Transverse colon (tissue), 4 donors: ENCODE data around the gene NKPD1. TPM values are rescaled to one million over a fixed set of nuclear protein-coding genes. Genes with fewer than 3 reads are reported as not detected.

Source experiments
- DNase-seq: peaks from one replicate; pipeline ENCODE4 v3.0.0-alpha.2; 2019
- H3K27ac ChIP-seq, 4 donors: fragments of 200-600 bp; sonication (generic); 2 replicates each; pipeline ENCODE4 v1.5.1; 2016 to 2018; ENCODE audit warnings: inconsistent platforms in 4 of 4
- H3K27me3 ChIP-seq: fragments of 200-600 bp; sonication (generic); 2 replicates; pipeline ENCODE4 v1.5.1; 2017; ENCODE audit warnings: inconsistent platforms
- H3K36me3 ChIP-seq, 4 donors: fragments of 200-600 bp; sonication (generic); 2 replicates each; pipeline ENCODE4 v1.5.1; 2017 to 2019; ENCODE audit warnings: inconsistent platforms in 4 of 4
- H3K4me1 ChIP-seq, 4 donors: fragments of 200-600 bp; sonication (generic); 2 replicates each; pipeline ENCODE4 v1.5.1; 2017 to 2020; ENCODE audit warnings: inconsistent platforms in 4 of 4
- H3K4me3 ChIP-seq, 4 donors: fragments of 200-600 bp; sonication (generic); 1 replicate in 1 of 4; 2 replicates in 3 of 4; pipeline versions ENCODE4 v1.5.1 to v1.6.1; 2017 to 2019; ENCODE audit warnings: inconsistent platforms in 4 of 4
- H3K9me3 ChIP-seq, 2 donors: fragments of 200-600 bp; sonication (generic); 2 replicates each; pipeline ENCODE4 v1.5.1; 2017 to 2019; ENCODE audit warnings: inconsistent platforms in 2 of 2
- EP300 ChIP-seq: sonication (generic); formaldehyde crosslinking; IDR thresholded peaks from one replicate; pipeline ENCODE4 v1.6.1; 2017; ENCODE audit warnings: antibody characterized with exemption, low read depth
- POLR2A ChIP-seq: fragments of 450-650 bp; IDR thresholded peaks from one replicate; pipeline ENCODE4 v1.6.1; 2016; ENCODE audit warnings: antibody characterized with exemption, mild to moderate bottlenecking, moderate library complexity
- POLR2AphosphoS5 ChIP-seq, 3 donors: sonication (generic); formaldehyde crosslinking; IDR thresholded peaks; one replicate each; pipeline ENCODE4 v1.6.1; 2016; ENCODE audit warnings: antibody characterized with exemption in 3 of 3
- WGBS, 2 donors: methylation state at CpG; one replicate each; pipeline ENCODE4 v1.1.5; 2018; ENCODE audit warnings: low coverage in 1 of 2; 5-methylcytosine and 5-hydroxymethylcytosine counted together
- in situ Hi-C, 4 donors: fragments of 200-750 bp; cut with MboI; loops; one replicate each; pipeline versions ENCODE4 v1.15.0 to v1.15.1; 2017; ENCODE audit warnings: low sequenced_read_pairs in 3 of 4, low pct_ligation_motif_present in 1 of 4, low pct_unique_long_range_greater_than_20kb in 1 of 4
- intact Hi-C: fragments of 100-400 bp; cut with DNase I; formaldehyde crosslinking; loops from one replicate; pipeline ENCODE4 v1.15.1; 2023; ENCODE audit warnings: low total_unique reads
- total RNA-seq, 4 donors: library from RNA; depleted of rRNA; stranded (reverse); fragments of >200 nt; gene quantifications; one replicate each; pipeline ENCODE4 v1.1.0, GENCODE V29; 2016
- TF ChIP-seq, protein P1 (sequence below), 5 experiments: fragments of 200-600 bp in 3 of 5; fragments of 450-650 bp in 2 of 5; sonication (generic) in 3 of 5; IDR thresholded peaks; 1 replicate in 2 of 5; 2 replicates in 3 of 5; pipeline ENCODE4 v1.5.1; 2016 to 2017; ENCODE audit warnings: antibody characterized with exemption in 5 of 5, inconsistent platforms in 3 of 5, mild to moderate bottlenecking in 2 of 5, moderate library complexity in 1 of 5

The NKPD1 gene
- total RNA-seq, 4 donors from 2014 or later = 0.32 to 1.5 TPM; not detected in 2

DNA sequence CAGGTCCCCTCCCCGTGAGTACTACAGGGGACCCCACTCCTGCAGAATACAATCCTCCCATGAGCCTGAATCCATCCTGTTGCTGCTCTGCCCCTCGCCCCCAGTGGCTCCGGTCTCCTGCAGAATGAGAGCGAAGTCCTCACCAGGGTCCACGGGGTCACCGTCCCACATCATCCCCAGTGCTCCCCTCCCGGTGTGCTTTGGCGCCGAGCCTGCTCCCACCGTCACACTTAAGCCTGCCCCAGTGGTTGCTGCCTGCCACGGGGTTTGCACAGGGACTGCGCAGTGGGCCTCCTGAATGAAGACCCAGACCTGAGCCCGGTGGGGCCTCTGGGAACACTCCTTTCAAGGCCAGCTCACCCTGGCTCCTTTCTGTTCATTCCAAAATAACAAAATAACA is 30.5 kb downstream of the NKPD1 start:
- no peaks in the 10 kb centered on the region for H3K36me3 ChIP-seq

DNA sequence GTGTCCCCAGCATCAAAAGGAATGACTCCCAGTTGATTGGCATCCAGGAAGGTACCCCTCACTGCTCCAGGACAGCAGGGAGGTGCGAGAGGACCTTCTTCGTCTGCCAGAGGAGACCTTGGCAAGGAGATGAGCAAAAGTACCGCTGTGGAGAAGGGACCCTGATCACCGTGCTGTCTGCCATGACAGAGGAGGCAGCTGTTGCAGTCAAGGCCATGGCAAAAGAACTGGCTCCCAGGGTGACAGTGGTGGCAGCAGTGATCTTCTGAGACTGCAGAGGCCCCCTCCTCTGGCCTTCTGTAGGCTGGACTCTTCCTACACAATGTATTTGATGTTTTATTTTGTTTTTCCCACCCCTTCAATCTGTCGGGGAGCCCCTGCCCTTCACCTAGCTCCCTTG is 32.0 kb downstream of the NKPD1 start:
- Histone ChIP-seq H3K9me3 (no peaks in the 10 kb centered on the region), H3K36me3 (no peaks in the 10 kb centered on the region), H3K27me3 (no peaks in the 10 kb centered on the region), H3K4me3 (no peak overlapping the region), H3K4me1 (peaks cover 0 to 4% (median 1%) of the 10 kb centered on the region in 4 donors), H3K27ac (no peak overlapping the region)
- intact Hi-C loops = no loop called here
- no peak for DNase-seq
- WGBS, 2 donors = 94 to 100% methylated on average over 1 to 5 of the region's 5 CpGs
- in situ Hi-C loops = no loop called here
- TF ChIP-seq POLR2A (no peak), POLR2AphosphoS5 (IDR thresholded peaks at IDR 0.05) (no peak), EP300 (no peak)
- TF ChIP-seq, protein P1, sequence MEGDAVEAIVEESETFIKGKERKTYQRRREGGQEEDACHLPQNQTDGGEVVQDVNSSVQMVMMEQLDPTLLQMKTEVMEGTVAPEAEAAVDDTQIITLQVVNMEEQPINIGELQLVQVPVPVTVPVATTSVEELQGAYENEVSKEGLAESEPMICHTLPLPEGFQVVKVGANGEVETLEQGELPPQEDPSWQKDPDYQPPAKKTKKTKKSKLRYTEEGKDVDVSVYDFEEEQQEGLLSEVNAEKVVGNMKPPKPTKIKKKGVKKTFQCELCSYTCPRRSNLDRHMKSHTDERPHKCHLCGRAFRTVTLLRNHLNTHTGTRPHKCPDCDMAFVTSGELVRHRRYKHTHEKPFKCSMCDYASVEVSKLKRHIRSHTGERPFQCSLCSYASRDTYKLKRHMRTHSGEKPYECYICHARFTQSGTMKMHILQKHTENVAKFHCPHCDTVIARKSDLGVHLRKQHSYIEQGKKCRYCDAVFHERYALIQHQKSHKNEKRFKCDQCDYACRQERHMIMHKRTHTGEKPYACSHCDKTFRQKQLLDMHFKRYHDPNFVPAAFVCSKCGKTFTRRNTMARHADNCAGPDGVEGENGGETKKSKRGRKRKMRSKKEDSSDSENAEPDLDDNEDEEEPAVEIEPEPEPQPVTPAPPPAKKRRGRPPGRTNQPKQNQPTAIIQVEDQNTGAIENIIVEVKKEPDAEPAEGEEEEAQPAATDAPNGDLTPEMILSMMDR (IDR thresholded peaks at IDR 0.05) = no peak

More for the DNA sequence above, 30.5 kb downstream of the NKPD1 start:
- Histone ChIP-seq H3K4me1 (peaks cover 0 to 4% (median 1%) of the 10 kb centered on the region in 4 donors), H3K9me3 (no peaks in the 10 kb centered on the region), H3K4me3 (no peak overlapping the region), H3K27me3 (no peaks in the 10 kb centered on the region), H3K27ac (no peak overlapping the region)
- 100% methylated on average over 2 to 6 of the region's 13 CpGs for WGBS, 2 donors
- TF ChIP-seq EP300 = no peak
- TF ChIP-seq, protein P1 (IDR thresholded peaks at IDR 0.05) = no peak
- TF ChIP-seq POLR2A = no peak
- no peak for TF ChIP-seq POLR2AphosphoS5 (IDR thresholded peaks at IDR 0.05)
- in situ Hi-C loops (no loop called here), intact Hi-C loops (no loop called here)
- DNase-seq = no peak

DNA sequence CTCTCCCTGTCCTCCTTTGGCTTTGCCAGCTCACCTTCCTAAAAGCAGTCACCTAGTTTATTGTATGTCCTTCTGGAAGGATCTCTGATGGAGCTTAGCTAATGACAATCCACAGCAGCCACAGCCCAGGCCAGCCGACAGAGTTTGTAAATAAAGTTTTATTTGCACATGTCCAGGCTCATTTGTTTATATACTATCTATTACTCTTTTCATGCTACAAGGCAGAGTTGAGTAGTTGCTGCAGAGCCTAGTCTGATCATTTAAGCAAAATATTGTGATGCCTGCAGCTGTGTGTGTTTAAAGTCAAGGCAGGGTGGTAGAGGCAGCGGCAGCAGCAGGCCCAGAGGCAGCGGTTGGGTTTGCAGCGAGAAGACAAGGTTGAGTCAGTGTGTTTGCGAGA is 32.6 kb downstream of the NKPD1 start:
- H3K36me3 ChIP-seq = no peaks in the 10 kb centered on the region
- no peak for TF ChIP-seq EP300
- TF ChIP-seq POLR2A = no peak
- TF ChIP-seq, protein P1 (IDR thresholded peaks at IDR 0.05) = no peak
- TF ChIP-seq POLR2AphosphoS5 (IDR thresholded peaks at IDR 0.05) = no peak
- in situ Hi-C loops = no loop called here
- no peaks in the 10 kb centered on the region for H3K27me3 ChIP-seq
- H3K27ac ChIP-seq = no peak overlapping the region
- no peak for DNase-seq
- H3K9me3 ChIP-seq = no peaks in the 10 kb centered on the region
- H3K4me1 ChIP-seq = peaks cover 0 to 9% (median 2%) of the 10 kb centered on the region in 4 donors
- no peak overlapping the region for H3K4me3 ChIP-seq
- WGBS, 2 donors = 84 to 86% methylated on average over 5 of the region's 5 CpGs
- intact Hi-C loops = no loop called here

DNA sequence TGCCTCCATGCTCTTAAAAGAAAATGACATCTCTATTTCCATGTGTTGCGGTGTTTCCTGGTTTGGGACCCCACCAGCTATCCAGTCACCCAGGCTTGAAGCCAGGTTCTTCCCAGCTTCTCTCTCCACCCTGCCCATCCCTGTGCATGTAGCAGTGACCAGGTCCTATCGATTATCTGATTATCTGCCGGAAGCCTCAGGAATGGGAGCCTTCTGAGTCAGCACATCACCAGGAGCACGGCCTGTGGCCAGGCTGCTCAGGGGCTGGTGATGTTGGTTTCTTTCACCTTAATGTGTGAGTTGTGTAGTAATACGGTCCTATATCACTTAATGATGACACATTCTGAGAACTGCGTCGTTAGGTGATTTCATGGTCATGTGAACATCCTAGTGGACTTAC is 34.1 kb downstream of the NKPD1 start:
- in situ Hi-C loops (no loop called here), intact Hi-C loops (no loop called here)
- Histone ChIP-seq H3K4me1 (peaks cover 0 to 22% (median 3%) of the 10 kb centered on the region in 4 donors), H3K27ac (no peak overlapping the region), H3K9me3 (no peaks in the 10 kb centered on the region), H3K4me3 (no peak overlapping the region), H3K36me3 (no peaks in the 10 kb centered on the region), H3K27me3 (no peaks in the 10 kb centered on the region)
- WGBS, 2 donors = 80 to 93% methylated on average over 1 to 7 of the region's 7 CpGs
- DNase-seq = no peak
- TF ChIP-seq, protein P1 (IDR thresholded peaks at IDR 0.05) = no peak
- no peak for TF ChIP-seq POLR2A
- no peak for TF ChIP-seq POLR2AphosphoS5 (IDR thresholded peaks at IDR 0.05)
- no peak for TF ChIP-seq EP300
